Astrocyte of the spinal cord (primary cell): ENCODE data around the gene UBXN6.

ENCODE experiments used
- DNase-seq: peaks from one replicate; pipeline ENCODE4 v3.0.0; 2011; ENCODE audit warnings: low read depth, low spot score
- H3K4me3 ChIP-seq: 2 replicates; pipeline ENCODE4 v1.5.1; 2011; ENCODE audit warnings: low read depth, mild to moderate bottlenecking, low read length, moderate library complexity
- in situ Hi-C: cut with HindIII; loops from 2 replicates; pipeline ENCODE4 v1.10.0; 2017; ENCODE audit warnings: low sequenced_read_pairs
- TF ChIP-seq, protein P1 (sequence below): IDR thresholded peaks from 2 replicates; pipeline ENCODE4 v1.5.1; 2012; ENCODE audit warnings: low read depth, mild to moderate bottlenecking, low read length, inconsistent platforms

UBXN6 gene

DNA sequence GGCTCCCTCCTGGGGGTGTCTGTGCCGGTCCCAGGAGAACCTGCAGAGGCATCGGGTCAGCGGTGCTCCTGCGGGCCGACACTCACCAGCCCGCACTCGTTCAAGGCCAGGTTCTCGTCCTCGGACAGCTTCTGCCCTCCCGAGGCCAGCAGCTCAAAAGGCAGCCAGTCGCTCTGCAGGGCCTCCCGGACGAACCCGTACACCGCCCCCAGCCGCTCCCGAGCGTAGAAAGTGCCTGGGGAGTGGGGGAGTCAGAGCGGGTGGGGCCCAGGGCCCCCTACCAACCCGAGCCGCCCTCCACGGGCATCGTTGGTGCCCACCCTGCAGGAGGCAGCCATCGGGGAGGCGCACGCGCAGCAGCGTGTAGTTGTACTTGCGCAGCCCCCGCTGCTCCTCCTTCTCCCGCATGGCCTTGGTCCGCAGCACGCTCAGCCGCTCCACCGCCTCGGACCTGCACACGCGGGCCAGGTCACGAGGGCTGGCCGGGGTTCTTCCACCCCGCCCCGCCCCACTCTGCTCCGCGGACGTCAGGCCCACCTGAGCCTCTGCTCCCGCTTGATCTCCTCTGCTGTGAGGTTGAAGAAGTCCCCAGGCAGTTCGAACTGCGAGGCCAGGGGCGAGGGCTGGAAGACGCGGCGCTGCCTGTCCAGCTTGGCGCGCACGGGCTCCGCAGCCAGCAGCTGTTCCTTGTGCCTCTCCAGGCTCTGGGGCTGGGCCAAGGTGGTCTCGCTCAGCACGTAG, 11.5 kb downstream of the UBXN6 start:
- no peak overlapping the region for H3K4me3 ChIP-seq
- in situ Hi-C loops: no loop called here
- TF ChIP-seq, protein P1, sequence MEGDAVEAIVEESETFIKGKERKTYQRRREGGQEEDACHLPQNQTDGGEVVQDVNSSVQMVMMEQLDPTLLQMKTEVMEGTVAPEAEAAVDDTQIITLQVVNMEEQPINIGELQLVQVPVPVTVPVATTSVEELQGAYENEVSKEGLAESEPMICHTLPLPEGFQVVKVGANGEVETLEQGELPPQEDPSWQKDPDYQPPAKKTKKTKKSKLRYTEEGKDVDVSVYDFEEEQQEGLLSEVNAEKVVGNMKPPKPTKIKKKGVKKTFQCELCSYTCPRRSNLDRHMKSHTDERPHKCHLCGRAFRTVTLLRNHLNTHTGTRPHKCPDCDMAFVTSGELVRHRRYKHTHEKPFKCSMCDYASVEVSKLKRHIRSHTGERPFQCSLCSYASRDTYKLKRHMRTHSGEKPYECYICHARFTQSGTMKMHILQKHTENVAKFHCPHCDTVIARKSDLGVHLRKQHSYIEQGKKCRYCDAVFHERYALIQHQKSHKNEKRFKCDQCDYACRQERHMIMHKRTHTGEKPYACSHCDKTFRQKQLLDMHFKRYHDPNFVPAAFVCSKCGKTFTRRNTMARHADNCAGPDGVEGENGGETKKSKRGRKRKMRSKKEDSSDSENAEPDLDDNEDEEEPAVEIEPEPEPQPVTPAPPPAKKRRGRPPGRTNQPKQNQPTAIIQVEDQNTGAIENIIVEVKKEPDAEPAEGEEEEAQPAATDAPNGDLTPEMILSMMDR: no peak
- no peak for DNase-seq

DNA sequence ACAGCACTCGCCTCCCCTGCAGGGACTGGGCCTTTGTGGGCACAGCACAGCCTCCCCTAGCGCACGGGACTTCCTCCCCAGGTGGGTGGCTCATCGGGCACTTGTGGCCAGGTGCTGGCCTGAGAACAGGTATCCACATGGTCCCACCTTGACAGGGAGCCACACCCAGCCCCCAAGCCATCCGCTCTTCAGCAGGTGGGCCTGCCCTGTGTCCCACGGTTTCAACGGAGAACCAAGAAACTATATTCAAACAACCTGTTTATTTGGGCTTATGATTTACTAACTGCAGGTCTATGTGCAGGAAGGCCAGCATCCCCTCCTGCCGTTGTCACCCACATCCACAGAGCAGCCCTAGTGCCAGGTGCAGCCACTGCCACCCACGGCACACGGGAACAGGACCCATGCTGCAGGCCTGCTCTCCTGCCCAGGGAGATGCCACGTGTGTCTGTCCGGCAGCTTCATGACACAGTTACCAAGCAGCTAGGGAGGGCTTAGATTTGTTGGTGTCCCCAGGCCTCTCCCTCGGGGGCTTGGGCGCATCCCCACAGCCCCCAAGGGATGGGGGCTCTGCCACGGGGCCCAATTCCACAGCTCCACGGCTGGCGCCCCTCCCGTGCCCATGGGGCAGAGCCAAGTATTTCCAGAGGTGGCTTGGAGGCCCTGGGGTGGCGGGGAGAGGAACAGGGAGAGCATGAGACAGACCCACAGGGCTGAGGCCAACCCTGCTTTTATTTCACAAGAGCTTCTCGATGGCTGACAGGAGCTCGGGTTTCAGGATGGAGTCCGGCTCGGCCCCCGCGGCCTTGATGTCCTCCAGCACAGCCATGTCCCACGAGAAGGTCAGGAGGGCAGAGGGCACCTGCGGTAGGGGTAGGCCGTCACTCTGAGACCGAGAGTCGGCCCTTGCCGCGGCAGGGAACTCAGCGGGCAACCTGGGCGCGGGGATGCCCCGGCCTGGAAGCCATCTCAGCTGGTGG, 12.5 kb downstream of the UBXN6 start:
- in situ Hi-C loops: no loop called here
- no peak for DNase-seq

DNA sequence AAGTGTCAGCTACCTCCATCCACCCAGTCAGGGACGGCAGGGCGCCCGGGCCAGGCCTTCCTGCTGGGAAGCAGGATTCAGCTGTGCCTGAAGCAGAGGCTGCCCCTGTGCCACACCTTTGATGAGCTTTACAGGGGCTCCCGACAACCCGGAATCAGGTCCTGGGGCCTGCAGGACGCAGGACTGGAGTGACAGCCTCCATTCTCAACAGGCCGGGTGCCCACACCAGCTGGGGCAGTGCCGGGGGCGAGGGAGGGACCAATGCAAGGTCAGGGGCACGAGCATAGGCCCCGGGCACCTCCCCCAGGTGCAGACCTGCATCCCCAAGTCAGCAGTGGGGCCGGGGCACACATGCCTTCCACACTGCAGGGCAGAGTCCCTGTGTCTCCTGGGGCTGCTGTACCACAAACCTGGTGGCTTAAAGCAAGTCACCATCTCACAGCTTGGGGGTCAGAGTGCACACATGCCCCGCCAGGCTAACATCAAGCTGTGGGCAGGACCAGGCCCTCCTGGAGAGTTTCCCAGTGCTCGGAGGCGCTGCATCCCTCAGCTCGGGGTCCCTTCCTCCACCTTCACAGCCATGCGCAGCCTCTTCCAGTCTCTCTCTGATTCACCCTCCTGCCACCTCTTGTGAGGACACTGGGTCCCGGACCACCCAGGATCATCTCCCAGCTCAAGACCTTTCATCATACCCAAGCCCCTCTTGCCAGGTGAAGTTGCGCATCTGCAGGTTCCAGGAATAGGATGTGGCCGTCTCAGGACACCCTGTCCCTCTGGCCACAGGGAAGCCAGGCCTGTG, 13.4 kb downstream of the UBXN6 start:
- TF ChIP-seq, protein P1: no peak
- no peak for DNase-seq
- H3K4me3 ChIP-seq: no peak overlapping the region
- in situ Hi-C loops: no loop called here

More for the DNA sequence above, 12.5 kb downstream of the UBXN6 start:
- no peak overlapping the region for H3K4me3 ChIP-seq
- TF ChIP-seq, protein P1: no peak

DNA sequence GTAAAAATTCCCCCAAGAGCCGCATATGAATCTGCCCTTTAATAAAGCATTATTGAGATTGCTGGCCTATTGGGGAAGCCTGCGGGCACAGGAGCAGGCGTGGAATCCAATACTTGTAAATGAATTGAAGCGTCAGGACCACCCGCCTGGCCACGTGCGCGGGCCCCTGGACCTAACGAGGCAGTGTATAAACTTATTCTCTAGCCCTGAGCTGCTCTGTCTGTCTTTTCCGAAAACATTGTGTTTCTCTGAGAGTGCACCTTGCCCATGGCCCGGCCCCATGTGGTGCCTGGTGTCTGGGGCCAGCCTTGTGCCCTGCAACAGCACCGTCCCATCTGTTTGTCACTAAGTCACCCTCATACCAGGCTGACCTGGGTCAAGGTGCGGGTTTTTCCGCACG, 14.4 kb downstream of the UBXN6 start:
- H3K4me3 ChIP-seq: no peak overlapping the region
- no peak for DNase-seq
- TF ChIP-seq, protein P1: no peak
- in situ Hi-C loops: no loop called here

DNA sequence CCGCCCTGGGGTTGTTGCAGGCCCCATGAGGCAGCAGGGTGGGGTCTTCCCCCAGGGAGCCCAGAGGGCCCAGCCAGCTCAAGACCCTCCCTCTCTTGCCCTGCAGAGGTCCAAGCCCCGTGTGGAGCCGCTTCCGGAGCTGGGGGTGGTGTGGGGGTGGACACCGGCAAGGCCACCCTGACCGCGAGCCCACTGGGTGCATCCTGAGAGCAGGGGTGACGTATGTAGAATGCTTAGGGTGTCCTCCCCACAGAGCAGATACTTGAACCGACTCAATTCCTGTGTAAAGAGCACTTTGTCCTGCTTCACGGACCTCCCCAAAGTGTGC, 14.8 kb downstream of the UBXN6 start:
- DNase-seq: no peak
- TF ChIP-seq, protein P1: no peak
- H3K4me3 ChIP-seq: no peak overlapping the region
- in situ Hi-C loops: no loop called here
